Dermis blood vessel endothelial cell (primary cell): ENCODE results near the gene KLK13. TPM values are rescaled to one million over a fixed set of nuclear protein-coding genes. Genes with fewer than 3 reads are reported as not detected.
A peak's percentile ranks its signal among the peaks of the same experiment; 100 is the strongest.

Experiments used
- DNase-seq: peaks from one replicate; pipeline ENCODE4 v3.0.0; 2010
- total RNA-seq: library from RNA; depleted of rRNA; stranded (reverse); fragments of >200 nt; gene quantifications from 2 replicates; pipeline ENCODE4 v1.2.3, GENCODE V29; 2014

KLK13 gene
- total RNA-seq, 1 donor from 2014 or later = not detected

- DNase-seq = no peak
Observed at GRCh38 chr19:51018745-51019543, 45.9 kb downstream of the KLK13 start.

GRCh38 chr19:51016798-51017683 is 47.9 kb downstream of the KLK13 start:
- DNase-seq = peak; percentile 73

GRCh38 chr19:51015691-51016267 is 49.1 kb downstream of the KLK13 start:
- no peak for DNase-seq

GRCh38 chr19:51014242-51014641 is 50.6 kb downstream of the KLK13 start:
- DNase-seq = no peak

- no peak for DNase-seq
Observed at GRCh38 chr19:51012661-51013190, 52.2 kb downstream of the KLK13 start.

GRCh38 chr19:51010066-51010795 is 54.7 kb downstream of the KLK13 start:
- DNase-seq = no peak

GRCh38 chr19:51009061-51009891 is 55.6 kb downstream of the KLK13 start:
- no peak for DNase-seq

- no peak for DNase-seq
Observed at GRCh38 chr19:51007488-51007887, 57.4 kb downstream of the KLK13 start.

- DNase-seq = no peak
Observed at GRCh38 chr19:51006406-51006805, 58.5 kb downstream of the KLK13 start.

Other genes with a start within 250 kb of the KLK13 start
- gene KLK1, start 241.3 kb downstream of the KLK13 start, total RNA-seq = not detected in 2 replicates
- gene KLK15, start 231.5 kb downstream of the KLK13 start, total RNA-seq = not detected in 2 replicates
- gene KLK3, start 210.2 kb downstream of the KLK13 start, total RNA-seq = not detected in 2 replicates
- 0.14 TPM in 1 of 2 replicates, not detected in the other for gene KLK2, start 191.7 kb downstream of the KLK13 start, total RNA-seq
- gene KLK4, start 153.7 kb downstream of the KLK13 start, total RNA-seq = not detected in 2 replicates
- not detected in 2 replicates for gene KLK5, start 112.1 kb downstream of the KLK13 start, total RNA-seq
- not detected in 2 replicates for gene KLK6, start 95.5 kb downstream of the KLK13 start, total RNA-seq
- gene KLK7, start 81.2 kb downstream of the KLK13 start, total RNA-seq = under 0.01 TPM in 1 of 2 replicates, not detected in the other
- gene KLK8, start 63.5 kb downstream of the KLK13 start, total RNA-seq = not detected in 2 replicates
- 0.09 and 1.0 TPM in 2 replicates for gene KLK10, start 45.4 kb downstream of the KLK13 start, total RNA-seq
- gene KLK11, start 38.5 kb downstream of the KLK13 start, total RNA-seq = not detected in 2 replicates
- not detected in 2 replicates for gene KLK12, start 30.1 kb downstream of the KLK13 start, total RNA-seq
- not detected in 2 replicates for gene KLK14, start 17.8 kb upstream of the KLK13 start, total RNA-seq
- gene CTU1, start 43.3 kb upstream of the KLK13 start, total RNA-seq = 10.0 and 15.8 TPM in 2 replicates
- gene SIGLEC9, start 59.8 kb upstream of the KLK13 start, total RNA-seq = 0.19 TPM in 1 of 2 replicates, not detected in the other
- gene SIGLEC7, start 77.2 kb upstream of the KLK13 start, total RNA-seq = not detected in 2 replicates
- not detected in 2 replicates for gene CD33, start 160.0 kb upstream of the KLK13 start, total RNA-seq
- not detected in 2 replicates for gene SIGLECL1, start 186.0 kb upstream of the KLK13 start, total RNA-seq
- gene IGLON5, start 246.6 kb upstream of the KLK13 start, total RNA-seq = not detected in 2 replicates